GM13977 (cell line): Measurements from ENCODE around the gene RASIP1.
A peak's percentile ranks its signal among the peaks of the same experiment; 100 is the strongest.

Source experiments
- DNase-seq: peaks from one replicate; pipeline ENCODE4 v3.0.0; 2012; ENCODE audit warnings: low spot score
- CTCF ChIP-seq: IDR thresholded peaks from 2 replicates; pipeline ENCODE4 v1.5.1; 2012; ENCODE audit warnings: mild to moderate bottlenecking, control low read depth; ENCODE audit not compliant: insufficient read depth; ENCODE audit errors: extremely low read depth, missing control alignments
- in situ Hi-C: fragments of 300-500 bp; cut with MboI; formaldehyde crosslinking; loops from one replicate; pipeline ENCODE4 v1.12.0; 2022; ENCODE audit warnings: low sequenced_read_pairs, low pct_unique_long_range_greater_than_20kb, mixed read lengths, inconsistent platforms; ENCODE audit not compliant: unreplicated experiment

The RASIP1 gene

GRCh38 chr19:48726556-48726955 is 13.9 kb downstream of the RASIP1 start:
- TF ChIP-seq CTCF = no peak
- DNase-seq = no peak
- in situ Hi-C loops = no loop called here

GRCh38 chr19:48724796-48725753 is 15.3 kb downstream of the RASIP1 start:
- TF ChIP-seq CTCF = no peak
- DNase-seq = peak; percentile 82

GRCh38 chr19:48722196-48722708 is 18.2 kb downstream of the RASIP1 start:
- in situ Hi-C loops = no loop called here
- no peak for DNase-seq

More at GRCh38 chr19:48724796-48725753, 15.3 kb downstream of the RASIP1 start:
- in situ Hi-C loops = no loop called here

GRCh38 chr19:48720613-48721296 is 19.7 kb downstream of the RASIP1 start:
- in situ Hi-C loops = no loop called here
- peak; percentile 97 for DNase-seq
- TF ChIP-seq CTCF = no peak

More at GRCh38 chr19:48722196-48722708, 18.2 kb downstream of the RASIP1 start:
- no peak for TF ChIP-seq CTCF

- TF ChIP-seq CTCF = no peak
- no peak for DNase-seq
- in situ Hi-C loops = no loop called here
Observed at GRCh38 chr19:48720251-48720612, 20.2 kb downstream of the RASIP1 start.

GRCh38 chr19:48719263-48720171 is 20.9 kb downstream of the RASIP1 start, which contains the start of gene MAMSTR:
Gene MAMSTR (minus strand): TSS chr19:48719725. CDS start chr19:48719031, 694 bp downstream.
- no peak for DNase-seq
- in situ Hi-C loops = no loop called here
- no peak for TF ChIP-seq CTCF
